ENCODE data around the gene FHDC1. TPM values are rescaled to one million over a fixed set of nuclear protein-coding genes. Genes with fewer than 3 reads are reported as not detected.

Gene FHDC1
- total RNA-seq, 1 donor from 2014 or later = 3.7 TPM

DNA sequence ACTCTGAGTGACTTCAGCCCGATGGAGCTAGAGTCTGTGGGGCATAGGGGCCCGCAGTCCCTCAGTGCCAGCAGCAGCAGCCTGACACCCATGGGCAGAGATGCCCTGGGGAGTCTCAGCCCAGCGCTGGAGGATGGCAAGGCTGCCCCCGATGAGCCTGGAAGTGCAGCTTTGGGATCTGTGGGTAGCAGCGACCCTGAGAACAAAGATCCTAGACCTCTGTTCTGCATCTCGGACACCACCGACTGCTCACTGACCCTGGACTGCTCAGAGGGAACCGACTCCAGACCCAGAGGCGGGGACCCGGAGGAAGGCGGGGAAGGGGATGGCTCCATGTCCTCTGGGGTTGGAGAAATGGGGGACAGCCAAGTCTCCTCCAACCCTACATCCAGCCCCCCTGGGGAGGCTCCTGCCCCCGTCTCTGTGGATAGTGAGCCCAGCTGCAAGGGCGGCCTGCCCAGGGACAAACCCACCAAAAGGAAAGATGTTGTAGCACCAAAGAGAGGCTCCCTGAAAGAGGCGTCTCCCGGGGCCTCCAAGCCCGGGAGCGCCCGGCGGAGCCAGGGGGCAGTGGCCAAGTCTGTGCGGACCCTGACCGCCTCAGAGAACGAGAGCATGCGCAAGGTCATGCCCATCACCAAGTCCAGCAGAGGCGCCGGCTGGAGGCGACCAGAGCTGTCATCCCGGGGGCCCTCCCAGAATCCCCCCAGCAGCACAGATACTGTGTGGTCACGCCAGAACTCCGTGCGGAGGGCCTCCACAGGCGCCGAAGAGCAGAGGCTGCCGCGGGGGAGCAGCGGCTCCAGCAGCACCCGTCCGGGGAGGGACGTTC lies 39.5 kb downstream of the FHDC1 start:
- no peak overlapping the region for H3K4me3 ChIP-seq (ENCODE audit: low read length in 3 of 3)
- peaks cover 3 to 10% (median 4%) of the 10 kb centered on the region in 3 donors for H3K4me1 ChIP-seq (ENCODE audit: control insufficient read depth in 3 of 3, insufficient read depth in 3 of 3, low read length in 3 of 3)
- no peaks in the 10 kb centered on the region for H3K9me3 ChIP-seq (ENCODE audit: control insufficient read depth in 3 of 3, low read length in 3 of 3)
- H3K36me3 ChIP-seq (ENCODE audit: control insufficient read depth in 3 of 3, insufficient read depth in 3 of 3, low read length in 3 of 3) = peaks cover 0 to under 1% (median 0%) of the 10 kb centered on the region in 3 donors
- no peak overlapping the region for H3K9ac ChIP-seq (ENCODE audit: low read depth in 1 of 3, low read length in 3 of 3)
- H3K27me3 ChIP-seq (ENCODE audit: control insufficient read depth in 3 of 3, insufficient read depth in 3 of 3, low read length in 3 of 3) = no peaks in the 10 kb centered on the region
- H3K27ac ChIP-seq (ENCODE audit: low read depth, low read length) = no peak overlapping the region

- Histone ChIP-seq H3K36me3 (ENCODE audit: control insufficient read depth in 3 of 3, insufficient read depth in 3 of 3, low read length in 3 of 3) (no peaks in the 10 kb centered on the region), H3K27ac (ENCODE audit: low read depth, low read length) (no peak overlapping the region), H3K9me3 (ENCODE audit: control insufficient read depth in 3 of 3, low read length in 3 of 3) (no peaks in the 10 kb centered on the region), H3K9ac (ENCODE audit: low read depth in 1 of 3, low read length in 3 of 3) (no peak overlapping the region), H3K27me3 (ENCODE audit: control insufficient read depth in 3 of 3, insufficient read depth in 3 of 3, low read length in 3 of 3) (no peaks in the 10 kb centered on the region), H3K4me1 (ENCODE audit: control insufficient read depth in 3 of 3, insufficient read depth in 3 of 3, low read length in 3 of 3) (peaks cover 3 to 10% (median 4%) of the 10 kb centered on the region in 3 donors), H3K4me3 (ENCODE audit: low read length in 3 of 3) (no peak overlapping the region)
These were observed 40.2 kb downstream of the FHDC1 start for GRCh38 chr4:152976212-152976761.

- H3K36me3 ChIP-seq (ENCODE audit: control insufficient read depth in 3 of 3, insufficient read depth in 3 of 3, low read length in 3 of 3) = no peaks in the 10 kb centered on the region
- no peaks in the 10 kb centered on the region for H3K27me3 ChIP-seq (ENCODE audit: control insufficient read depth in 3 of 3, insufficient read depth in 3 of 3, low read length in 3 of 3)
- no peak overlapping the region for H3K9ac ChIP-seq (ENCODE audit: low read depth in 1 of 3, low read length in 3 of 3)
- no peaks in the 10 kb centered on the region for H3K9me3 ChIP-seq (ENCODE audit: control insufficient read depth in 3 of 3, low read length in 3 of 3)
- H3K4me1 ChIP-seq (ENCODE audit: control insufficient read depth in 3 of 3, insufficient read depth in 3 of 3, low read length in 3 of 3) = no peaks in the 10 kb centered on the region
- H3K27ac ChIP-seq (ENCODE audit: low read depth, low read length) = no peak overlapping the region
- H3K4me3 ChIP-seq (ENCODE audit: low read length in 3 of 3) = no peak overlapping the region
These were observed 43.7 kb downstream of the FHDC1 start for GRCh38 chr4:152979731-152980330.

DNA sequence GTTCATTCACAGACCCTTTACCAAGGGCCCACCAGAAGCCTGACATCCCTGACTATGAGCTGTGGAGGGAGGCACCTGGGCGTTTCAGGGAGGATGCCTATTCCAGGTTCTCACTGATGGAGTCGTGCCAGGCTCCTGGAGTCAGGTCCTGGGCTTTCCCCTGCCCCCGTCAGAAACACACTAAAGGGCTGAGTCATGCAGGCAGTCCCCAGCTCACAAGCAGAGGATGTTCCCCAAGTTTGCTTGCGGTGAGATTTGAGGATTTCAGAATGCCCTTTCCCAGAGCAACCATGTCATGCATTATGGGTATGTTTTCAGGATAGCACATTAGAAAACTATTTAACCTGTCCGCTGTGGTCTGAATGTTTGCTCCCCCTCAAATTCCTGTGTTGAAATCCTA lies 45.2 kb downstream of the FHDC1 start:
- Histone ChIP-seq H3K27ac (ENCODE audit: low read depth, low read length) (no peak overlapping the region), H3K27me3 (ENCODE audit: control insufficient read depth in 3 of 3, insufficient read depth in 3 of 3, low read length in 3 of 3) (no peaks in the 10 kb centered on the region), H3K9ac (ENCODE audit: low read depth in 1 of 3, low read length in 3 of 3) (no peak overlapping the region), H3K36me3 (ENCODE audit: control insufficient read depth in 3 of 3, insufficient read depth in 3 of 3, low read length in 3 of 3) (no peaks in the 10 kb centered on the region), H3K9me3 (ENCODE audit: control insufficient read depth in 3 of 3, low read length in 3 of 3) (no peaks in the 10 kb centered on the region), H3K4me1 (ENCODE audit: control insufficient read depth in 3 of 3, insufficient read depth in 3 of 3, low read length in 3 of 3) (no peaks in the 10 kb centered on the region), H3K4me3 (ENCODE audit: low read length in 3 of 3) (no peak overlapping the region)

GRCh38 chr4:152981842-152982241 lies 45.7 kb downstream of the FHDC1 start:
- Histone ChIP-seq H3K27me3 (ENCODE audit: control insufficient read depth in 3 of 3, insufficient read depth in 3 of 3, low read length in 3 of 3) (no peaks in the 10 kb centered on the region), H3K9ac (ENCODE audit: low read depth in 1 of 3, low read length in 3 of 3) (no peak overlapping the region)

GRCh38 chr4:152983221-152983620 lies 47.1 kb downstream of the FHDC1 start:
- Histone ChIP-seq H3K27ac (ENCODE audit: low read depth, low read length) (no peak overlapping the region), H3K4me3 (ENCODE audit: low read length in 3 of 3) (no peak overlapping the region), H3K9ac (ENCODE audit: low read depth in 1 of 3, low read length in 3 of 3) (no peak overlapping the region), H3K27me3 (ENCODE audit: control insufficient read depth in 3 of 3, insufficient read depth in 3 of 3, low read length in 3 of 3) (no peaks in the 10 kb centered on the region), H3K9me3 (ENCODE audit: control insufficient read depth in 3 of 3, low read length in 3 of 3) (no peaks in the 10 kb centered on the region), H3K4me1 (ENCODE audit: control insufficient read depth in 3 of 3, insufficient read depth in 3 of 3, low read length in 3 of 3) (no peaks in the 10 kb centered on the region), H3K36me3 (ENCODE audit: control insufficient read depth in 3 of 3, insufficient read depth in 3 of 3, low read length in 3 of 3) (no peaks in the 10 kb centered on the region)

More at GRCh38 chr4:152981842-152982241, 45.7 kb downstream of the FHDC1 start:
- Histone ChIP-seq H3K27ac (ENCODE audit: low read depth, low read length) (no peak overlapping the region), H3K9me3 (ENCODE audit: control insufficient read depth in 3 of 3, low read length in 3 of 3) (no peaks in the 10 kb centered on the region), H3K36me3 (ENCODE audit: control insufficient read depth in 3 of 3, insufficient read depth in 3 of 3, low read length in 3 of 3) (no peaks in the 10 kb centered on the region), H3K4me1 (ENCODE audit: control insufficient read depth in 3 of 3, insufficient read depth in 3 of 3, low read length in 3 of 3) (no peaks in the 10 kb centered on the region), H3K4me3 (ENCODE audit: low read length in 3 of 3) (no peak overlapping the region)

- no peaks in the 10 kb centered on the region for H3K9me3 ChIP-seq (ENCODE audit: control insufficient read depth in 3 of 3, low read length in 3 of 3)
- H3K4me3 ChIP-seq (ENCODE audit: low read length in 3 of 3) = no peak overlapping the region
- no peaks in the 10 kb centered on the region for H3K4me1 ChIP-seq (ENCODE audit: control insufficient read depth in 3 of 3, insufficient read depth in 3 of 3, low read length in 3 of 3)
- no peaks in the 10 kb centered on the region for H3K36me3 ChIP-seq (ENCODE audit: control insufficient read depth in 3 of 3, insufficient read depth in 3 of 3, low read length in 3 of 3)
- H3K27me3 ChIP-seq (ENCODE audit: control insufficient read depth in 3 of 3, insufficient read depth in 3 of 3, low read length in 3 of 3) = no peaks in the 10 kb centered on the region
- no peak overlapping the region for H3K27ac ChIP-seq (ENCODE audit: low read depth, low read length)
- H3K9ac ChIP-seq (ENCODE audit: low read depth in 1 of 3, low read length in 3 of 3) = no peak overlapping the region
These were observed 47.8 kb downstream of the FHDC1 start for GRCh38 chr4:152983774-152984411.

DNA sequence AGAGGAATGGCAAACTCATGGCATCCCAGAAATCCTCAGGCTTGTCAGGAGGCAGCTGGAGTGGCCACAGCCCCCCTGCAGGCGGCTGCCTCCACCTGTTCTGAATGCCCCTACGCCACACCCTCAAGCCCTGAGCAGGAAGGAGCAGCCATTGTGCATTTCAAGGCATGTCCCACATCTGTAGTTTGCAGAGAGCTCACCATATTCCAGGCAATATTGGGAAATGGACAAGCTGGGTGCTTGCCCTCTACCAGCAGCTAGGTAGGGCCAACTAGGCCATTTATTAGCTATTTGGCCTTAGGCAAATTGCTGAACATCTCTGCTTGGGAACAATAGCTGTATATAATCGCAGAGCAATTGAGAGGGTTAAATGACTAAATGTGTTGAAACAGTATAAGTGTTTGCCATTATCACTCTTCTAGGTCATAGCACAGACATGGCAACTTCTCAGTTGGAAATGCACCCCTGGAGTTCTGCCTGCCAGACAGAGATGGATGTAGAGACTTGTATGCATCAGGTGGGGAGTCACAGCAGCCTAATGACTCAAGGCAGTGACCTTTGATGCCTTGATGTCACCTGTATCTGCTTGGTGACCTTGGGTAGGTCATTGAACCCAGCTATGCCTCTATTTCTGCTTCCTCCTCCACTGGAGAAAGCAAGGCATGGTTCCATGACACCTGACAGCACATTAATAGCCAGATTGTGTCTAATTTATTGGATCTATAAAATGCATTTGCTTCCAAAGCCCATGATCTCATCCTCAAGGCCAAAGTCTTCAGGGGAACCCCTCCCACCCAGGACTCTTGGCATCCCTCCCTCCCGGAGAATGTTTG lies 52.8 kb downstream of the FHDC1 start:
- H3K9me3 ChIP-seq (ENCODE audit: control insufficient read depth in 3 of 3, low read length in 3 of 3) = no peaks in the 10 kb centered on the region
- no peaks in the 10 kb centered on the region for H3K27me3 ChIP-seq (ENCODE audit: control insufficient read depth in 3 of 3, insufficient read depth in 3 of 3, low read length in 3 of 3)
- H3K9ac ChIP-seq (ENCODE audit: low read depth in 1 of 3, low read length in 3 of 3) = no peak overlapping the region
- no peak overlapping the region for H3K27ac ChIP-seq (ENCODE audit: low read depth, low read length)
- H3K36me3 ChIP-seq (ENCODE audit: control insufficient read depth in 3 of 3, insufficient read depth in 3 of 3, low read length in 3 of 3) = no peaks in the 10 kb centered on the region
- no peaks in the 10 kb centered on the region for H3K4me1 ChIP-seq (ENCODE audit: control insufficient read depth in 3 of 3, insufficient read depth in 3 of 3, low read length in 3 of 3)
- no peak overlapping the region for H3K4me3 ChIP-seq (ENCODE audit: low read length in 3 of 3)

DNA sequence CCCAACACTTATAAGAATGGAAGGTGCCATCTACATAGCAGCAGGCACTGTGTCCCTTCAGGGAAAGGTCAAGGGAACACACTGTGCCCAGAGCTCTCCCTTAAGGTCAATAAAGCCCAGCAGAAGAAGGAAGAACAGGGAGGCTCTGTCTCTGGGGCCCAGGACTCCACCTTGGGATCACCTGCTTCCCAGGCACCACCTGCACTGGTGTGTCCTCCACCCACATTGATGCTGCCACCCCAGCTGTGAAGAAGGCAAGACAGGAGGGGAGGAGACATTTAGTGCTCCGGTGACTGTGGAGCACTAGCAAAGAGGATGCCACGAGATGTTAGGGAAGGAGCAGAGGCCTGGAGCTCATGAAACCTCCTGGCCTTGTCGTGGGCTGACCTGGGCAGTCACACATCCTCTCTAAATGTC lies 53.4 kb downstream of the FHDC1 start:
- H3K27me3 ChIP-seq (ENCODE audit: control insufficient read depth in 3 of 3, insufficient read depth in 3 of 3, low read length in 3 of 3) = no peaks in the 10 kb centered on the region
- no peak overlapping the region for H3K9ac ChIP-seq (ENCODE audit: low read depth in 1 of 3, low read length in 3 of 3)
- H3K27ac ChIP-seq (ENCODE audit: low read depth, low read length) = no peak overlapping the region
- H3K4me1 ChIP-seq (ENCODE audit: control insufficient read depth in 3 of 3, insufficient read depth in 3 of 3, low read length in 3 of 3) = no peaks in the 10 kb centered on the region
- H3K4me3 ChIP-seq (ENCODE audit: low read length in 3 of 3) = no peak overlapping the region
- H3K36me3 ChIP-seq (ENCODE audit: control insufficient read depth in 3 of 3, insufficient read depth in 3 of 3, low read length in 3 of 3) = no peaks in the 10 kb centered on the region
- H3K9me3 ChIP-seq (ENCODE audit: control insufficient read depth in 3 of 3, low read length in 3 of 3) = no peaks in the 10 kb centered on the region
